HEK293T (cell line): ENCODE measurements around the gene KRTAP10-12.

ENCODE experiments used
- CTCF ChIA-PET: fragments of 350-600 bp; formaldehyde crosslinking; extraction: SDS; loops from one replicate; lab custom pipeline; 2021; ENCODE audit warnings: antibody characterized with exemption, inconsistent platforms; lab: Yijun Ruan, JAX
- POLR2A ChIA-PET: fragments of 350-600 bp; formaldehyde crosslinking; extraction: SDS; loops from one replicate; lab custom pipeline; 2020; ENCODE audit warnings: antibody characterized with exemption, inconsistent platforms; lab: Yijun Ruan, JAX
- DNase-seq: peaks from one replicate; pipeline ENCODE4 v3.0.0; 2012; ENCODE audit warnings: mixed read lengths; ENCODE audit errors: extremely low spot score
- ARNT ChIP-seq: fragments of 450-650 bp; IDR thresholded peaks from 2 replicates; pipeline ENCODE4 v1.6.1; 2017; ENCODE audit warnings: mild to moderate bottlenecking
- BHLHE40 ChIP-seq: fragments of 450-650 bp; IDR thresholded peaks from 2 replicates; pipeline ENCODE4 v1.6.1; 2016; ENCODE audit warnings: mild to moderate bottlenecking, moderate library complexity, borderline replicate concordance
- CTBP1 ChIP-seq: fragments of 450-650 bp; IDR thresholded peaks from 2 replicates; pipeline ENCODE4 v1.6.1; 2016; ENCODE audit warnings: borderline replicate concordance
- ELF4 ChIP-seq: fragments of 450-650 bp; IDR thresholded peaks from 2 replicates; pipeline ENCODE4 v1.6.1; 2017; ENCODE audit warnings: antibody characterized with exemption
- FOXA1 ChIP-seq: fragments of 450-650 bp; IDR thresholded peaks from 2 replicates; pipeline ENCODE4 v1.6.1; 2016; ENCODE audit warnings: mild to moderate bottlenecking
- FOXK2 ChIP-seq: fragments of 450-650 bp; IDR thresholded peaks from 2 replicates; pipeline ENCODE4 v1.6.1; 2016; ENCODE audit warnings: mild to moderate bottlenecking
- FOXM1 ChIP-seq: fragments of 450-650 bp; IDR thresholded peaks from 2 replicates; pipeline ENCODE4 v1.6.1; 2017; ENCODE audit warnings: mild to moderate bottlenecking, borderline replicate concordance
- HDGF ChIP-seq: fragments of 450-650 bp; IDR thresholded peaks from 2 replicates; pipeline ENCODE4 v1.6.1; 2017; ENCODE audit warnings: antibody characterized with exemption, borderline replicate concordance
- L3MBTL2 ChIP-seq: fragments of 450-650 bp; conservative IDR thresholded peaks from 2 replicates; pipeline ENCODE4 v1.6.1; 2016; ENCODE audit warnings: mild to moderate bottlenecking
- LEF1 ChIP-seq: fragments of 450-650 bp; IDR thresholded peaks from 2 replicates; pipeline ENCODE4 v1.6.1; 2017; ENCODE audit warnings: mild to moderate bottlenecking, borderline replicate concordance
- NFRKB ChIP-seq: fragments of 450-650 bp; IDR thresholded peaks from 2 replicates; pipeline ENCODE4 v1.6.1; 2016; ENCODE audit warnings: mild to moderate bottlenecking, moderate library complexity
- SP1 ChIP-seq: fragments of 450-650 bp; IDR thresholded peaks from 2 replicates; pipeline ENCODE4 v1.6.1; 2017
- SUZ12 ChIP-seq: fragments of 450-650 bp; IDR thresholded peaks from 2 replicates; pipeline ENCODE4 v1.6.1; 2016; ENCODE audit warnings: mild to moderate bottlenecking
- TARDBP ChIP-seq: fragments of 450-650 bp; IDR thresholded peaks from 2 replicates; pipeline ENCODE4 v1.6.1; 2016
- ZNF384 ChIP-seq: fragments of 450-650 bp; IDR thresholded peaks from 2 replicates; pipeline ENCODE4 v1.6.1; 2016
- TF ChIP-seq, protein P1 (sequence below): fragments of 450-650 bp; IDR thresholded peaks from 2 replicates; pipeline ENCODE4 v1.6.1; 2016

Gene KRTAP10-12

GRCh38 chr21:44667612-44668011 is 29.4 kb upstream of the KRTAP10-12 start:
- no peak for TF ChIP-seq ARNT
- no peak for TF ChIP-seq LEF1
- no peak for TF ChIP-seq ELF4
- no peak for TF ChIP-seq TARDBP
- TF ChIP-seq FOXM1, result no peak
- TF ChIP-seq HDGF, result no peak
- TF ChIP-seq, protein P1, sequence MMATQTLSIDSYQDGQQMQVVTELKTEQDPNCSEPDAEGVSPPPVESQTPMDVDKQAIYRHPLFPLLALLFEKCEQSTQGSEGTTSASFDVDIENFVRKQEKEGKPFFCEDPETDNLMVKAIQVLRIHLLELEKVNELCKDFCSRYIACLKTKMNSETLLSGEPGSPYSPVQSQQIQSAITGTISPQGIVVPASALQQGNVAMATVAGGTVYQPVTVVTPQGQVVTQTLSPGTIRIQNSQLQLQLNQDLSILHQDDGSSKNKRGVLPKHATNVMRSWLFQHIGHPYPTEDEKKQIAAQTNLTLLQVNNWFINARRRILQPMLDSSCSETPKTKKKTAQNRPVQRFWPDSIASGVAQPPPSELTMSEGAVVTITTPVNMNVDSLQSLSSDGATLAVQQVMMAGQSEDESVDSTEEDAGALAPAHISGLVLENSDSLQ, result no peak
- TF ChIP-seq SUZ12, result no peak
- no peak for TF ChIP-seq NFRKB
- no peak for TF ChIP-seq L3MBTL2
- TF ChIP-seq FOXK2, result no peak
- no peak for TF ChIP-seq CTBP1
- no peak for TF ChIP-seq FOXA1
- no peak for TF ChIP-seq SP1
- no peak for TF ChIP-seq ZNF384
- no peak for TF ChIP-seq BHLHE40
- ChIA-PET POLR2A (no interaction called here), CTCF (no interaction called here)
- no peak for DNase-seq

GRCh38 chr21:44670642-44671432 is 26.1 kb upstream of the KRTAP10-12 start:
- no peak for DNase-seq
- ChIA-PET CTCF (no interaction called here), POLR2A (no interaction called here)
- no peak for TF ChIP-seq FOXK2
- no peak for TF ChIP-seq NFRKB
- no peak for TF ChIP-seq FOXA1
- TF ChIP-seq ZNF384, result no peak
- TF ChIP-seq FOXM1, result no peak
- TF ChIP-seq, protein P1, result no peak
- no peak for TF ChIP-seq SP1
- TF ChIP-seq BHLHE40, result no peak
- no peak for TF ChIP-seq L3MBTL2
- TF ChIP-seq SUZ12, result no peak
- no peak for TF ChIP-seq TARDBP
- no peak for TF ChIP-seq ARNT
- no peak for TF ChIP-seq ELF4
- TF ChIP-seq HDGF, result no peak
- no peak for TF ChIP-seq CTBP1
- TF ChIP-seq LEF1, result no peak

DNA sequence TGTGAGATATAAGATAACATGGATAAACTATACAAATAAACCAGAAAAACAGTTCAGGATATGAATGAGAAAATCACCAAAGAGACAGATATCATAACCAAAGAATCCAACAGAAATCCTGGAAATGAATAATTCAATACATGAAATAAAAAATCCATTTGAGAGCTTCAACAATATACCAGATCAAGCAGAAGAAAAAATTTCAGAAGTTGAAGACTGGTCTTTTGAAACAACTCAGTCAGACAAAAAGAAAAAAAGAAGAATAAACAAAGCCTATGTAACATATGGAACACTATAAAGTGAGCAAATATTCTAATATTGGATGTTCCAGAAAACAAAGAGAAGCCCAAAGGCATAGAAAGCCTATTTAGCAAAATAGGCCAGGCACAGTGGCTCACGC is 25.1 kb upstream of the KRTAP10-12 start:
- DNase-seq, result no peak
- ChIA-PET CTCF (no interaction called here), POLR2A (no interaction called here)
- TF ChIP-seq L3MBTL2 (no peak), HDGF (no peak), SUZ12 (no peak), TARDBP (no peak), FOXA1 (no peak), ELF4 (no peak), NFRKB (no peak), FOXM1 (no peak), ZNF384 (no peak), ARNT (no peak), SP1 (no peak), LEF1 (no peak), CTBP1 (no peak), BHLHE40 (no peak), FOXK2 (no peak)
- TF ChIP-seq, protein P1, result no peak

- DNase-seq, result no peak
- TF ChIP-seq FOXM1, result no peak
- TF ChIP-seq FOXK2, result no peak
- no peak for TF ChIP-seq SUZ12
- TF ChIP-seq TARDBP, result no peak
- no peak for TF ChIP-seq ZNF384
- no peak for TF ChIP-seq BHLHE40
- no peak for TF ChIP-seq NFRKB
- TF ChIP-seq ELF4, result no peak
- no peak for TF ChIP-seq SP1
- no peak for TF ChIP-seq ARNT
- TF ChIP-seq, protein P1, result no peak
- TF ChIP-seq FOXA1, result no peak
- TF ChIP-seq LEF1, result no peak
- TF ChIP-seq HDGF, result no peak
- TF ChIP-seq CTBP1, result no peak
- TF ChIP-seq L3MBTL2, result no peak
- POLR2A ChIA-PET, result no interaction called here
- CTCF ChIA-PET, result no interaction called here
These were observed 19.1 kb upstream of the KRTAP10-12 start for GRCh38 chr21:44677881-44678280.

- TF ChIP-seq FOXA1 (no peak), HDGF (no peak), LEF1 (no peak), NFRKB (no peak), FOXM1 (no peak), SP1 (no peak), BHLHE40 (no peak), ARNT (no peak), FOXK2 (no peak), ZNF384 (no peak), CTBP1 (no peak), SUZ12 (no peak), L3MBTL2 (no peak), ELF4 (no peak), TARDBP (no peak)
- TF ChIP-seq, protein P1, result no peak
- CTCF ChIA-PET, result no interaction called here
- no peak for DNase-seq
- POLR2A ChIA-PET, result no interaction called here
These were observed 15.8 kb upstream of the KRTAP10-12 start for GRCh38 chr21:44681152-44681551.
